ENCODE measurements around the gene LRRC1. TPM values are rescaled to one million over a fixed set of nuclear protein-coding genes. Genes with fewer than 3 reads are reported as not detected.

LRRC1 gene
- polyA plus RNA-seq, 1 donor (not counting 4 experiments of a cell fraction or from before 2014, with no cell fraction given) = 19.7 TPM

DNA sequence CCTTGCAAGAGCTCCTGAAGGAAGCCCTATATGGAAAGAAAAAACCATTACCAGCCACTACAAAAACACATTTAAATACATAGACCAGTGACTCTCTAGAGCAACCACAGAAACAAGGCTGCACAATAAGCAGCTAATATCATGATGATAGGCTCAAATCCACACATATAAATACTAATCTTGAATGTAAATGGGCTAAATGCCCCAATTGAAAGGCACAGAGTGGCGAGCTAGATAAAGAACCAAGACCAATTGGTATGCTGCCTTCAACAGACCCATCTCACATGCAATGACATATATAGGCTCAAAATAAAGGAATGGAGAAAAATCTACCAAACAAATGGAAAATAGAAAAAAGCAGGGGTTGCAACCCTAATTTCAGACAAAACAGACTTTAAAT lies 153.0 kb downstream of the LRRC1 start:
- Histone ChIP-seq H4K20me1 (ENCODE audit: control insufficient read depth, extremely low read depth, insufficient read depth, low read length) (no peaks in the 10 kb centered on the region), H3K4me3 (ENCODE audit: control insufficient read depth in 2 of 3, extremely low read depth in 1 of 3, insufficient read depth in 2 of 3, low read depth in 1 of 3, low read length in 3 of 3) (no peak overlapping the region), H3K27me3 (ENCODE audit: control insufficient read depth, extremely low read depth, insufficient read depth, low read length) (no peaks in the 10 kb centered on the region), H3K27ac (ENCODE audit: control insufficient read depth, insufficient read depth, low read length) (no peak overlapping the region), H3K9ac (ENCODE audit: control insufficient read depth, extremely low read depth, insufficient read depth, low read length) (no peak overlapping the region), H3K4me1 (ENCODE audit: control insufficient read depth, extremely low read depth, insufficient read depth, low read length) (no peaks in the 10 kb centered on the region), H3K9me1 (ENCODE audit: control insufficient read depth, extremely low read depth, insufficient read depth, low read length) (no peaks in the 10 kb centered on the region), H3K79me2 (ENCODE audit: control insufficient read depth, insufficient read depth, low read length) (no peaks in the 10 kb centered on the region), H3K4me2 (ENCODE audit: control insufficient read depth, extremely low read depth, insufficient read depth, low read depth, low read length) (no peak overlapping the region), H2AFZ (ENCODE audit: control insufficient read depth, low read length) (no peak overlapping the region), H3K9me3 (ENCODE audit: control insufficient read depth, low read depth, low read length) (no peaks in the 10 kb centered on the region), H3K36me3 (ENCODE audit: control insufficient read depth in 2 of 2, extremely low read depth in 1 of 2, insufficient read depth in 2 of 2, low read length in 2 of 2) (no peaks in the 10 kb centered on the region)
- DNase-seq (ENCODE audit: low read depth, low spot score) = no peak
- TF ChIP-seq EZH2 (IDR thresholded peaks at IDR 0.05; ENCODE audit: low read length) = no peak
- TF ChIP-seq, protein P1, sequence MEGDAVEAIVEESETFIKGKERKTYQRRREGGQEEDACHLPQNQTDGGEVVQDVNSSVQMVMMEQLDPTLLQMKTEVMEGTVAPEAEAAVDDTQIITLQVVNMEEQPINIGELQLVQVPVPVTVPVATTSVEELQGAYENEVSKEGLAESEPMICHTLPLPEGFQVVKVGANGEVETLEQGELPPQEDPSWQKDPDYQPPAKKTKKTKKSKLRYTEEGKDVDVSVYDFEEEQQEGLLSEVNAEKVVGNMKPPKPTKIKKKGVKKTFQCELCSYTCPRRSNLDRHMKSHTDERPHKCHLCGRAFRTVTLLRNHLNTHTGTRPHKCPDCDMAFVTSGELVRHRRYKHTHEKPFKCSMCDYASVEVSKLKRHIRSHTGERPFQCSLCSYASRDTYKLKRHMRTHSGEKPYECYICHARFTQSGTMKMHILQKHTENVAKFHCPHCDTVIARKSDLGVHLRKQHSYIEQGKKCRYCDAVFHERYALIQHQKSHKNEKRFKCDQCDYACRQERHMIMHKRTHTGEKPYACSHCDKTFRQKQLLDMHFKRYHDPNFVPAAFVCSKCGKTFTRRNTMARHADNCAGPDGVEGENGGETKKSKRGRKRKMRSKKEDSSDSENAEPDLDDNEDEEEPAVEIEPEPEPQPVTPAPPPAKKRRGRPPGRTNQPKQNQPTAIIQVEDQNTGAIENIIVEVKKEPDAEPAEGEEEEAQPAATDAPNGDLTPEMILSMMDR (optimal IDR thresholded peaks at IDR 0.05 in 1 of 3, IDR thresholded peaks at IDR 0.05 in 1 of 3, conservative IDR thresholded peaks at IDR 0.05 in 1 of 3; ENCODE audit: extremely low read depth in 1 of 3, insufficient read depth in 2 of 3, low read length in 3 of 3) = no peak
- FAIRE-seq = no peak
- dilution Hi-C loops (cut with MboI; ENCODE audit: extremely low pct_ligation_motif_present, low sequenced_read_pairs) = no loop called here

DNA sequence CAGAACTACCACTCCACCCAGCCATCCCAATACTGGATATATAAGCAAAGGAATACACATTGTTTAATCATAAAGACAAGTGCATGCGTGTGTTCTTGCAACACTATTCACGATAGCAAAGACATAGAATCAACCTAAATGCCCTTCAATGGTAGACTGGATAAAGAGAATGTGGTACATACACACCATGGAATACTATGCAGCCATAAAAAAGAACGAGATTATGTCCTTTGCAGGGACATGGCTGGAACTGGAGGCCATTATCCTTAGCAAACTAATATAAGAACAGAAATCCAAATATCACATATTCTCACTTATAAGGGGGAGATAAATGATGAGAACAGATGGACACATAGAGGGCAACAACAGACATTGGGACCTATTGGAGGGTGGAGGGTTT lies 156.6 kb downstream of the LRRC1 start:
- Histone ChIP-seq H2AFZ (ENCODE audit: control insufficient read depth, low read length) (no peak overlapping the region), H3K4me1 (ENCODE audit: control insufficient read depth, extremely low read depth, insufficient read depth, low read length) (no peaks in the 10 kb centered on the region), H3K27me3 (ENCODE audit: control insufficient read depth, extremely low read depth, insufficient read depth, low read length) (no peaks in the 10 kb centered on the region), H3K27ac (ENCODE audit: control insufficient read depth, insufficient read depth, low read length) (no peak overlapping the region), H3K4me2 (ENCODE audit: control insufficient read depth, extremely low read depth, insufficient read depth, low read depth, low read length) (no peak overlapping the region), H3K36me3 (ENCODE audit: control insufficient read depth in 2 of 2, extremely low read depth in 1 of 2, insufficient read depth in 2 of 2, low read length in 2 of 2) (no peaks in the 10 kb centered on the region), H3K9me3 (ENCODE audit: control insufficient read depth, low read depth, low read length) (no peaks in the 10 kb centered on the region), H3K9me1 (ENCODE audit: control insufficient read depth, extremely low read depth, insufficient read depth, low read length) (no peaks in the 10 kb centered on the region), H3K79me2 (ENCODE audit: control insufficient read depth, insufficient read depth, low read length) (no peaks in the 10 kb centered on the region), H3K9ac (ENCODE audit: control insufficient read depth, extremely low read depth, insufficient read depth, low read length) (no peak overlapping the region), H3K4me3 (ENCODE audit: control insufficient read depth in 2 of 3, extremely low read depth in 1 of 3, insufficient read depth in 2 of 3, low read depth in 1 of 3, low read length in 3 of 3) (no peak overlapping the region), H4K20me1 (ENCODE audit: control insufficient read depth, extremely low read depth, insufficient read depth, low read length) (no peaks in the 10 kb centered on the region)
- DNase-seq (ENCODE audit: low read depth, low spot score) (no peak), FAIRE-seq (no peak)
- dilution Hi-C loops (cut with MboI; ENCODE audit: extremely low pct_ligation_motif_present, low sequenced_read_pairs) = no loop called here
- TF ChIP-seq EZH2 (IDR thresholded peaks at IDR 0.05; ENCODE audit: low read length) = no peak

DNA sequence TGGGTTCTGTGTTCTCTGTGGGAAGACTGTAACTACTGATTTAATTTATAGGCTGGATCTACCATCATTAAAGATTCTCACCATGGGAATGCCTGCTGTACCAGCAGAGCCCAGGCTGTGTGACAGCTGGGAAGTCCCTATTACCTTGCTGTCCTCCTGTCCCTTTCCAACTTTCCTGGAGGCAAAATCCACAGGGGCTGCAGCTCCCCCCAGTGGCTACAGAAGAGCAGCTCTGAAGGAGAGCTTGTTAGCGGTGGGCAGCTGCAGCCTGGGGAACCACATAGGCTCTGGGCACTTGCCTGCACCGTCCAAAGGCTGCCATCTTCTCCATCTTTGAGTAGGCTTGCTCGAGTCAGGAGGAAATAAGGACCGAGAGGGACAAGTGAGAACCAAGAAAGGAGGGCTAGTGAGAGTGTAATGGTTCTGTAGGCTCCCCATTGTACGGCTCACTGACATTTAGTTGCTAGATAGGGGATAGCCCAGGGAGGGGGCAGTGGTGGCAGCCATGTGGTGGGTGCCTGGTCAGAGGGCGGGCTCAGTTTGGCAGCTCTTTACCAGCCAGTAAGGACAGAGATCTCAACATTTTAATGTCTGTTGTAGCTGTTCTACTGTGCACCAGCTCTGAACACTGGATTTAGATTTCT lies 161.4 kb downstream of the LRRC1 start:
- Histone ChIP-seq H3K4me2 (ENCODE audit: control insufficient read depth, extremely low read depth, insufficient read depth, low read depth, low read length) (no peak overlapping the region), H3K27ac (ENCODE audit: control insufficient read depth, insufficient read depth, low read length) (no peak overlapping the region), H4K20me1 (ENCODE audit: control insufficient read depth, extremely low read depth, insufficient read depth, low read length) (no peaks in the 10 kb centered on the region), H3K9me3 (ENCODE audit: control insufficient read depth, low read depth, low read length) (no peaks in the 10 kb centered on the region), H3K9ac (ENCODE audit: control insufficient read depth, extremely low read depth, insufficient read depth, low read length) (no peak overlapping the region), H3K36me3 (ENCODE audit: control insufficient read depth in 2 of 2, extremely low read depth in 1 of 2, insufficient read depth in 2 of 2, low read length in 2 of 2) (no peaks in the 10 kb centered on the region), H3K4me1 (ENCODE audit: control insufficient read depth, extremely low read depth, insufficient read depth, low read length) (no peaks in the 10 kb centered on the region), H2AFZ (ENCODE audit: control insufficient read depth, low read length) (no peak overlapping the region), H3K27me3 (ENCODE audit: control insufficient read depth, extremely low read depth, insufficient read depth, low read length) (no peaks in the 10 kb centered on the region), H3K79me2 (ENCODE audit: control insufficient read depth, insufficient read depth, low read length) (no peaks in the 10 kb centered on the region), H3K4me3 (ENCODE audit: control insufficient read depth in 2 of 3, extremely low read depth in 1 of 3, insufficient read depth in 2 of 3, low read depth in 1 of 3, low read length in 3 of 3) (no peak overlapping the region), H3K9me1 (ENCODE audit: control insufficient read depth, extremely low read depth, insufficient read depth, low read length) (no peaks in the 10 kb centered on the region)
- TF ChIP-seq, protein P1 (optimal IDR thresholded peaks at IDR 0.05 in 1 of 3, IDR thresholded peaks at IDR 0.05 in 1 of 3, conservative IDR thresholded peaks at IDR 0.05 in 1 of 3; ENCODE audit: extremely low read depth in 1 of 3, insufficient read depth in 2 of 3, low read length in 3 of 3) = peak; percentile 23 to 90 (median 80)
- no peak for TF ChIP-seq EZH2 (IDR thresholded peaks at IDR 0.05; ENCODE audit: low read length)
- dilution Hi-C loops (cut with MboI; ENCODE audit: extremely low pct_ligation_motif_present, low sequenced_read_pairs) = no loop called here
- DNase-seq (ENCODE audit: low read depth, low spot score) (no peak), FAIRE-seq (peak; percentile 64)

Measured in keratinocyte (primary cell).